Fibroblast of villous mesenchyme (primary cell): ENCODE data around the gene AUTS2. TPM values are rescaled to one million over a fixed set of nuclear protein-coding genes. Genes with fewer than 3 reads are reported as not detected.

ENCODE experiments used
- DNase-seq: peaks from one replicate; pipeline ENCODE4 v3.0.0-alpha.2; 2010; ENCODE audit warnings: low read depth
- H3K4me3 ChIP-seq: 2 replicates; pipeline ENCODE4 v1.5.1; 2011; ENCODE audit warnings: low read depth, mild to moderate bottlenecking, low read length
- total RNA-seq: library from RNA; depleted of rRNA; stranded (reverse); fragments of >200 nt; gene quantifications from 2 replicates; pipeline ENCODE4 v1.2.3, GENCODE V29; 2012
- TF ChIP-seq, protein P1 (sequence below): IDR thresholded peaks from 2 replicates; pipeline ENCODE4 v1.5.1; 2012; ENCODE audit warnings: low read depth, mild to moderate bottlenecking, low read length; ENCODE audit not compliant: insufficient read depth

Gene AUTS2
- total RNA-seq, 1 donor, result 3.9 TPM

DNA sequence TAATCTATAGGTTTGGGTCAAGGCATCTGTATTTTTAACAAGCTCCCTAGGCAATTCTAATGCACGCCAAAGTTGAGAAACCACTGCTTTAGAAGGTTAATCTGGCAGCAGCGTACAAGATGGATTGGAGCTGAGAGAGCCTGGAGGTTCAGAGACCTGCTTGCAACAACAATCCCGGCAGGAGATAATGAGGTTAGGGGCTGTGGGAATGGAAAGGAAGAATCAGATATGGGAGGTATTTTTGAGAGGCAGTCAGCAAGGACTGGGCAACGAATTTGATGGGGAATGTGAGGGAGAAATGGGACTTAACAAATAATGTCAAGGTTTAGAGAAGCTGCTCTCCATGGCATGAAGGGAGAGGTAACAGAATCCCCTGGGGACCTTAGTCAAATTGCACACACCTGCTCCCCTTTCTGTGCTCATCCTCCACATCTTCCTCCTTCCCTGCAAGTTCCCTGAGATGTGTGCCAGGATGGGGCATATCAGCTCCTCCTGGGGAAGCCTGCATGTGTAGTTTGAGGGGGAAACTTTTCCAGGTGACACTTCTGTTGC lies 802.6 kb downstream of the AUTS2 start:
- TF ChIP-seq, protein P1, sequence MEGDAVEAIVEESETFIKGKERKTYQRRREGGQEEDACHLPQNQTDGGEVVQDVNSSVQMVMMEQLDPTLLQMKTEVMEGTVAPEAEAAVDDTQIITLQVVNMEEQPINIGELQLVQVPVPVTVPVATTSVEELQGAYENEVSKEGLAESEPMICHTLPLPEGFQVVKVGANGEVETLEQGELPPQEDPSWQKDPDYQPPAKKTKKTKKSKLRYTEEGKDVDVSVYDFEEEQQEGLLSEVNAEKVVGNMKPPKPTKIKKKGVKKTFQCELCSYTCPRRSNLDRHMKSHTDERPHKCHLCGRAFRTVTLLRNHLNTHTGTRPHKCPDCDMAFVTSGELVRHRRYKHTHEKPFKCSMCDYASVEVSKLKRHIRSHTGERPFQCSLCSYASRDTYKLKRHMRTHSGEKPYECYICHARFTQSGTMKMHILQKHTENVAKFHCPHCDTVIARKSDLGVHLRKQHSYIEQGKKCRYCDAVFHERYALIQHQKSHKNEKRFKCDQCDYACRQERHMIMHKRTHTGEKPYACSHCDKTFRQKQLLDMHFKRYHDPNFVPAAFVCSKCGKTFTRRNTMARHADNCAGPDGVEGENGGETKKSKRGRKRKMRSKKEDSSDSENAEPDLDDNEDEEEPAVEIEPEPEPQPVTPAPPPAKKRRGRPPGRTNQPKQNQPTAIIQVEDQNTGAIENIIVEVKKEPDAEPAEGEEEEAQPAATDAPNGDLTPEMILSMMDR, result no peak

DNA sequence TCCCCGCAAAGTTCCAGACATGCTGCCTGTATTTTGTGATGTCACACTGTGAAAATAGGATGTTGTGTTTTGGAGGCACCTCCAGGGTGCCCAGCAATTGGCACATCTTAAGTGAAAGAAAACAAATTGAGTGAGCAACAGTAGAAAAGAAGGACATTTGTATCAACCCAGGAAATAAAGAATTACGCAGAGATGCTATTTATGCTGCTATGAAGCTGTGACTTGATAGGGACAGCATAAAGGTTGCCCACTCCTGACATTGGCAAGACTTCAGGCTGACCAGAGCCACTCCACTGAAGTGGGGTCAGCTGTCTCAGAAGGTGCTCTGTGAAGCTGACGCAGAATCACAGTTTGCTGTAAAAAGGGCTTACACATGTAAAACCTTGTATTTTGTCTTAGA lies 803.8 kb downstream of the AUTS2 start:
- no peak overlapping the region for H3K4me3 ChIP-seq
- TF ChIP-seq, protein P1, result no peak
- DNase-seq, result no peak

More for the DNA sequence above, 802.6 kb downstream of the AUTS2 start:
- no peak overlapping the region for H3K4me3 ChIP-seq
- DNase-seq, result no peak

DNA sequence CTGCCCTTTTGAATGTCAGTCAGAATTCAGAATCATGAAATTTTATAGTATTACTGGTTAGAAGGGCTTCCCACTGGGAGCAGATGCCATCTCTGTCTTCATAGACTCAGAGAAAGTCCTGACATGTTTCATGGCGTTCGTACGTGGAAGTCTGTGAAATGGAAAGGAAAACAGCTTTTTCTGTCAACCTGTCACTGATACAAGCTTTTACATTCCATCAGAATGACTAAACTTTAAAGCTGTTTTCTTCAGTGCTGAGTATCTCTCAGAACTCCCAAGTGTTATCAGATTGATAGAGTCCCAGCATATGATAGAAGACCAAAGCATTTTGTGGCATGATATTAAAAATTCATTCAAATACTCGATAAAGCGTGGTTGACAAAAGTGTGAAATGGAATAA lies 807.0 kb downstream of the AUTS2 start:
- DNase-seq, result no peak
- no peak overlapping the region for H3K4me3 ChIP-seq
- TF ChIP-seq, protein P1, result no peak

DNA sequence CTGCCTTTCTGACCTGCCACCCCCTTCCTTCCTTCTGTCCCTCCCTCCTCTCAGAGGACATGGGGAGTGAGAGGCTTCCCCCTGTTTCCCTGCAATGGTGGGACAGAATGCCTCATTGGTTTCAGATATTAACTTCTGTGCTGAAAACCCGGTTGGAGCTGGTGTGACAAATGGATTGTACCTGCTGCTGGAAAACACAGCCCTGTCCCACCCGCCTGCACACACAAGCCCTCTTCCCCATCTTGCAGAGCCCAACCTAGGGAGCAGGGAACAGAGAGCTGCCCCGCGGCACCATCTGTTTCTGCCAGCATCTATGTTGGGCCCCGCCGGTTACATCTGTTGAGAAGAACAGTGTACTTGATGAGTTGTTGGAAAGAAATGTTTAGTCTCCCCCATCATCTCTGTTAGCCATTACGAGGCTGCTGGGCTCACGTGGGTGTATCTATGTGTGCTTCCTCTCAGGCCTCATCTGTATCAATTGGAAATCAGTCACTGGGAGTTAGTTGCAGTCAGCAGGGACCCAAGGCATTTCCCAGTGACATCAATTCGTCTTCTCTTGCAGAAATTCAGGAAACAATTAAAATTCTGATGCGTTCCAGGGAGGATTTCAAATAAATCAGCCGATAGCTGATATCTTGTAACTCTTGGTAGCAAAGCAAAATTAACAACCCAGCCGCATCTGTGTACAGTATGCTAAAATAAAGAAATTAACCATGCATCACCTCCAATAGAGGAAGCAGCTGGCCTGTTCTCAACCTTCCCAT lies 808.1 kb downstream of the AUTS2 start:
- no peak overlapping the region for H3K4me3 ChIP-seq
- TF ChIP-seq, protein P1, result no peak
- DNase-seq, result no peak

DNA sequence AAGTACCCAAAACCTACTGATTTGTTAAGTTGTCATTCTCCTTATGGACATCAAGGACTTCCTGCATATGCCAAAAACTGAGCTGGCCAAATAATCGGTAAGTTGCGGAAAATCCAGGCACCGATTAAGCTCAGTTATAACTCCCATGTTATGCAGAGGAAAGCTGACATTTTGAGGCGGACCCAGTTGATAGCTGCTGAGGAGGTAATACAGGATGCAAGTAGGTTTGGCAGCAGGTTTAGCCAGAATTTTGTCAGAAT lies 808.6 kb downstream of the AUTS2 start:
- DNase-seq, result no peak
- H3K4me3 ChIP-seq, result no peak overlapping the region
- TF ChIP-seq, protein P1, result no peak

DNA sequence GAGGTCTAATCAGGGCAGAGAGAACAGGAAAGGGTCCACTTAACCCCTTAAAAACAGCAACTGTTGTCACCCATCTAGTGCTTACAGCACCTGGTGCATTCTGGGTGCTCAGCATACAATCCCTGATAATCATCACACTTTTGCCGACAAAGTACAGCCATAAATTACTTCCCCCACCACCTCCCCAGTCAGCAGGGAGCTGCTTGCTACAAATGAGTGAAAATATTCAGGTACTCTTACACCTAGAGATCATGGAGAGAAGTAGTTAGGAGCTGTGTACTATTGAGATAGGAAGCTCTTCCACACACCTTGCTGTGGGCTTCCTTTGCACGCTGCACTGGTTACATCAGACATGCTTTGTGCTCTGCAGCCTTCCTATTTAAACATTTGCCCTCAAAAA lies 810.2 kb downstream of the AUTS2 start:
- no peak overlapping the region for H3K4me3 ChIP-seq
- TF ChIP-seq, protein P1, result no peak
- no peak for DNase-seq

DNA sequence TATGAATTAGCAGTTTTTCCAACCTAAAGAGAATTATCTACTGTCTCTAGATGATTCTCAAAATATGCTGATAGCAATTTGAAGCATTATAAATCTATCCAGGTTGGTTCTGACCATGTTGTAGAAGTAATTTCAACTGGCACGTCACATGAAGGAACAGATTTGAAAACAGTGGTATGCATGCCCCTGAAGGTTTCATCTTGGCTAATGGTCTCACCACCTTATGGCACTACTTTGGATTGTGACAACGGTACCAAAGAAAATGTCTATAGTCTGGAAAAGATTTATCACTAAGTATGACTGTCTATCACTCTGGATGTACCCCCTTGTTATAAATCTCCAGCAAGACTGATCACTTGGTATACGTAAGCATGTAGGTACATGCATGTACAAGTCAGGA lies 810.6 kb downstream of the AUTS2 start:
- TF ChIP-seq, protein P1, result no peak
- no peak for DNase-seq
- H3K4me3 ChIP-seq, result no peak overlapping the region
